K562 (cell line): ENCODE results near the gene HOXB6. TPM values are rescaled to one million over a fixed set of nuclear protein-coding genes. Genes with fewer than 3 reads are reported as not detected.
A peak's percentile ranks its signal among the peaks of the same experiment; 100 is the strongest.

Experiments
- BHLHE40 ChIP-seq: IDR thresholded peaks from 2 replicates; pipeline ENCODE4 v1.6.1; 2011; ENCODE audit warnings: low read length, improper control_type of control experiment
- CHD1 ChIP-seq: fragments of 200-600 bp; sonication (generic); IDR thresholded peaks from one replicate; pipeline ENCODE4 v1.6.1; 2012; ENCODE audit warnings: mild to moderate bottlenecking, moderate library complexity, low read length, inconsistent platforms
- E2F6 ChIP-seq, 2 experiments: IDR thresholded peaks; 2 replicates each; pipeline ENCODE4 v1.6.1; 2011; ENCODE audit warnings: borderline replicate concordance in 1 of 2, control low read depth in 1 of 2, low read depth in 1 of 2, low read length in 1 of 2, mild to moderate bottlenecking in 1 of 2, mixed read lengths in 1 of 2, moderate library complexity in 1 of 2; ENCODE audit not compliant: insufficient read depth in 1 of 2, insufficient read length in 1 of 2, poor library complexity in 1 of 2, severe bottlenecking in 1 of 2; ENCODE audit errors: extremely low read depth in 1 of 2
- HDAC1 ChIP-seq, 2 experiments: fragments of 450-650 bp; IDR thresholded peaks; 2 replicates each; pipeline ENCODE4 v1.6.1; 2016 to 2017; ENCODE audit warnings: inconsistent platforms in 1 of 2, mild to moderate bottlenecking in 1 of 2, moderate library complexity in 1 of 2
- MBD2 ChIP-seq: sonication (generic); IDR thresholded peaks from 2 replicates; pipeline ENCODE4 v1.6.1; 2016; ENCODE audit warnings: low read depth, borderline replicate concordance
- POLR2AphosphoS5 ChIP-seq: IDR thresholded peaks from 2 replicates; pipeline ENCODE4 v1.6.1; 2011; ENCODE audit warnings: mild to moderate bottlenecking, low read depth, low read length, moderate library complexity; ENCODE audit not compliant: control insufficient read depth, insufficient read depth
- PPARD ChIP-seq: fragments of 250-450 bp; sonication (Bioruptor Pico); IDR thresholded peaks from 2 replicates; pipeline ENCODE4 v1.8.0; 2022; ENCODE audit warnings: inconsistent platforms, mild to moderate bottlenecking, moderate library complexity
- PRDM10 ChIP-seq: fragments of 450-650 bp; IDR thresholded peaks from 2 replicates; pipeline ENCODE4 v1.6.1; 2018; ENCODE audit not compliant: partially characterized antibody
- SLC30A9 ChIP-seq: fragments of 250-450 bp; sonication (Bioruptor Pico); IDR thresholded peaks from 2 replicates; pipeline ENCODE4 v1.8.0; 2022; ENCODE audit warnings: mild to moderate bottlenecking, moderate library complexity
- SMAD3 ChIP-seq: fragments of 450-650 bp; formaldehyde crosslinking; conservative IDR thresholded peaks from 2 replicates; pipeline ENCODE4 v1.4.0; 2020; ENCODE audit warnings: mild to moderate bottlenecking
- SNIP1 ChIP-seq: fragments of 450-650 bp; IDR thresholded peaks from 2 replicates; pipeline ENCODE4 v1.7.1; 2017; ENCODE audit warnings: low read depth, mild to moderate bottlenecking
- TCF7 ChIP-seq: sonication (generic); IDR thresholded peaks from 2 replicates; pipeline ENCODE4 v1.6.1; 2016; ENCODE audit warnings: antibody characterized with exemption, borderline replicate concordance
- TFAM ChIP-seq: fragments of 250-450 bp; sonication (Bioruptor Pico); conservative IDR thresholded peaks from 2 replicates; pipeline ENCODE4 v1.5.0; 2021; ENCODE audit warnings: mild to moderate bottlenecking, moderate library complexity
- TSC22D4 ChIP-seq: fragments of 450-650 bp; IDR thresholded peaks from 2 replicates; pipeline ENCODE4 v1.6.1; 2016; ENCODE audit warnings: missing genetic modification characterization, missing biosample characterization, control low read depth
- ZFP1 ChIP-seq: fragments of 450-650 bp; formaldehyde crosslinking; IDR thresholded peaks from 2 replicates; pipeline ENCODE4 v1.4.0; 2020; ENCODE audit warnings: mild to moderate bottlenecking, mixed read lengths
- ZFX ChIP-seq: sonication (generic); formaldehyde crosslinking; IDR thresholded peaks from 2 replicates; pipeline ENCODE4 v1.8.0; 2022; ENCODE audit warnings: mild to moderate bottlenecking, missing genetic modification reagents, moderate library complexity
- ZNF124 ChIP-seq: sonication (generic); formaldehyde crosslinking; IDR thresholded peaks from 2 replicates; pipeline ENCODE4 v1.8.1; 2022; ENCODE audit warnings: missing genetic modification reagents
- ZNF324 ChIP-seq: fragments of 250-450 bp; sonication (Bioruptor Pico); IDR thresholded peaks from 2 replicates; pipeline ENCODE4 v1.4.0; 2020; ENCODE audit warnings: mild to moderate bottlenecking
- ZNF778 ChIP-seq: fragments of 450-650 bp; formaldehyde crosslinking; IDR thresholded peaks from 2 replicates; pipeline ENCODE4 v1.4.0; 2020; ENCODE audit warnings: mild to moderate bottlenecking, moderate library complexity
- polyA plus RNA-seq, 8 experiments: library from polyadenylated mRNA; depleted of rRNA in 4 of 8; stranded (reverse) in 5 of 8; unstranded in 3 of 8; fragments of >200 nt; fragmentation: Nextera tagmentation in 2 of 8; fragmentation: Illumina TruSeq in 1 of 8; extraction: Ambion mirVana in 2 of 8; extraction: Trizol in 1 of 8; gene quantifications; 2 replicates each; pipeline versions ENCODE4 v1.2.1 to v1.2.3, GENCODE V29; 2011 to 2014; ENCODE audit warnings: inconsistent platforms in 1 of 8, missing spikeins in 1 of 8
- total RNA-seq, 7 experiments: library from RNA; depleted of rRNA in 6 of 7; stranded (reverse); fragments of >200 nt in 6 of 7; fragmentation: Illumina TruSeq in 2 of 7; extraction: Trizol in 2 of 7; gene quantifications; 2 replicates each; pipeline versions ENCODE4 v1.2.1 to v1.2.3, GENCODE V29; 2011 to 2021; ENCODE audit warnings: low replicate concordance in 1 of 7
- TF ChIP-seq, protein P1 (sequence below): sonication (generic); formaldehyde crosslinking; IDR thresholded peaks from 2 replicates; pipeline ENCODE4 v1.8.0; 2023; ENCODE audit warnings: mild to moderate bottlenecking, missing genetic modification reagents

Gene HOXB6
- total and polyA plus RNA-seq, 9 of the 15 experiments (the other 6 are each of a cell fraction or from before 2014, with no cell fraction given) = 1.2 to 14.8 (median 4.9) TPM

DNA sequence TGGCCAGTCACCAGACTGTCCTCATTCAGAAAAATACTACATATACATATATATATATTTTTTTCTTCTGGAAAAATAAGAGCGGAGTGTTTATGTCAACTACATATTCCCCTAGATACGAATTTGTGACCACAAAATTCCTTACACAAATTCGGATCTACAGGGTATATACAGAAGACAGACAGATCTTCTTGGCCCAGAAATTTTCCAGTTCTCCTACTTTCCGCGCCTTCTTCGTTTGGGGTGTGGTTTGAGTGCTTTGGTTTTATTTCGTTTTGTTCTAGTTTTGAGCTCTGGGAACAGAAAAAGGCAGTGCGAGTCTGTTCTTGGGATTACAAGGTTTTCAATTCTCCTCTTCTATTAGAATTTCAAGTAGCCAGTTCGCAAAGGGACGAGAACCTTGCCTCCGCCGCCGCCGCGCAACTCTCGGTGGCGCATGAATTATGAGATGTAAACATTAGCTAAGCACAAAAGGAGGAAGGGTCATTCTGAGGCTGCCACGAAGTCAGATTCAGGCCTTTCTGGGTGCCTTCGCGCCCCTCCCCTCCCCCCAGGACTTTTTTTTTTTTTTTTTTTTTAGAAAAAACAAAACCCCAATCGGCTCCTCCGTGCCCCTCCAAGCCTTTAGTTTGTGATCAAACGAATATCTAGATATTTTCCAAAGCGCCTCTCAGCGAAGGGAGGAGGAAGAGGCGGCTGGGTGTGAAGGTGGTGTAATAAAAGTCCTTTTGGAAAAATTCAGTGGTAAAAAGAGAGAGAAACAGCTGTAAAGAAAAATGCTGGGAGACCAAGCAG, 24.8 kb downstream of the HOXB6 start (continued):
- peak in 1 of 2 experiments; percentile 33 for TF ChIP-seq E2F6 (IDR thresholded peaks at IDR 0.05; ENCODE audit: borderline replicate concordance in 1 of 2, extremely low read depth in 1 of 2, insufficient read depth in 1 of 2, insufficient read length in 1 of 2, low read depth in 1 of 2, low read length in 1 of 2, poor library complexity in 1 of 2, severe bottlenecking in 1 of 2)
- no peak for TF ChIP-seq TSC22D4 (tag)
- no peak for TF ChIP-seq ZNF778 (CRISPR knock-in tag)
- no peak for TF ChIP-seq SLC30A9 (CRISPR knock-in tag)
- TF ChIP-seq ZFX = peak; percentile 52; the same call in 1 of the 2 replicates
- no peak for TF ChIP-seq TCF7
- peak; percentile 21; the same call in 1 of the 2 replicates for TF ChIP-seq MBD2
- no peak for TF ChIP-seq ZNF324 (CRISPR knock-in tag)
- TF ChIP-seq CHD1 = no peak
- no peak for TF ChIP-seq PRDM10
- no peak for TF ChIP-seq TFAM (CRISPR knock-in tag)
- TF ChIP-seq PPARD (CRISPR knock-in tag) = no peak
- TF ChIP-seq, protein P1, sequence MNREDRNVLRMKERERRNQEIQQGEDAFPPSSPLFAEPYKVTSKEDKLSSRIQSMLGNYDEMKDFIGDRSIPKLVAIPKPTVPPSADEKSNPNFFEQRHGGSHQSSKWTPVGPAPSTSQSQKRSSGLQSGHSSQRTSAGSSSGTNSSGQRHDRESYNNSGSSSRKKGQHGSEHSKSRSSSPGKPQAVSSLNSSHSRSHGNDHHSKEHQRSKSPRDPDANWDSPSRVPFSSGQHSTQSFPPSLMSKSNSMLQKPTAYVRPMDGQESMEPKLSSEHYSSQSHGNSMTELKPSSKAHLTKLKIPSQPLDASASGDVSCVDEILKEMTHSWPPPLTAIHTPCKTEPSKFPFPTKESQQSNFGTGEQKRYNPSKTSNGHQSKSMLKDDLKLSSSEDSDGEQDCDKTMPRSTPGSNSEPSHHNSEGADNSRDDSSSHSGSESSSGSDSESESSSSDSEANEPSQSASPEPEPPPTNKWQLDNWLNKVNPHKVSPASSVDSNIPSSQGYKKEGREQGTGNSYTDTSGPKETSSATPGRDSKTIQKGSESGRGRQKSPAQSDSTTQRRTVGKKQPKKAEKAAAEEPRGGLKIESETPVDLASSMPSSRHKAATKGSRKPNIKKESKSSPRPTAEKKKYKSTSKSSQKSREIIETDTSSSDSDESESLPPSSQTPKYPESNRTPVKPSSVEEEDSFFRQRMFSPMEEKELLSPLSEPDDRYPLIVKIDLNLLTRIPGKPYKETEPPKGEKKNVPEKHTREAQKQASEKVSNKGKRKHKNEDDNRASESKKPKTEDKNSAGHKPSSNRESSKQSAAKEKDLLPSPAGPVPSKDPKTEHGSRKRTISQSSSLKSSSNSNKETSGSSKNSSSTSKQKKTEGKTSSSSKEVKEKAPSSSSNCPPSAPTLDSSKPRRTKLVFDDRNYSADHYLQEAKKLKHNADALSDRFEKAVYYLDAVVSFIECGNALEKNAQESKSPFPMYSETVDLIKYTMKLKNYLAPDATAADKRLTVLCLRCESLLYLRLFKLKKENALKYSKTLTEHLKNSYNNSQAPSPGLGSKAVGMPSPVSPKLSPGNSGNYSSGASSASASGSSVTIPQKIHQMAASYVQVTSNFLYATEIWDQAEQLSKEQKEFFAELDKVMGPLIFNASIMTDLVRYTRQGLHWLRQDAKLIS = no peak
- no peak for TF ChIP-seq ZNF124 (CRISPR knock-in tag)
- no peak for TF ChIP-seq ZFP1 (CRISPR knock-in tag)
- TF ChIP-seq HDAC1 (IDR thresholded peaks at IDR 0.05) = peak in 1 of 2 experiments; percentile 32; a peak in 1 of 4 replicates
- TF ChIP-seq SNIP1 = no peak
- TF ChIP-seq BHLHE40 = no peak
- TF ChIP-seq SMAD3 (CRISPR knock-in tag) = no peak
- TF ChIP-seq POLR2AphosphoS5 = peak; percentile 45; the same call in 1 of the 2 replicates
